NCI-H2196 (cell line): Measurements from ENCODE around the gene CGB5.
"Not testable (repeated sequence)": the region's sequence is repeated elsewhere in the genome, so short reads cannot be mapped to it uniquely, and the experiment has no call there.

Experiments used
- DNase-seq: peaks from one replicate; lab custom pipeline; 2025; ENCODE audit not compliant: unreplicated experiment; lab: John Stamatoyannopoulos, UW

The CGB5 gene

DNA sequence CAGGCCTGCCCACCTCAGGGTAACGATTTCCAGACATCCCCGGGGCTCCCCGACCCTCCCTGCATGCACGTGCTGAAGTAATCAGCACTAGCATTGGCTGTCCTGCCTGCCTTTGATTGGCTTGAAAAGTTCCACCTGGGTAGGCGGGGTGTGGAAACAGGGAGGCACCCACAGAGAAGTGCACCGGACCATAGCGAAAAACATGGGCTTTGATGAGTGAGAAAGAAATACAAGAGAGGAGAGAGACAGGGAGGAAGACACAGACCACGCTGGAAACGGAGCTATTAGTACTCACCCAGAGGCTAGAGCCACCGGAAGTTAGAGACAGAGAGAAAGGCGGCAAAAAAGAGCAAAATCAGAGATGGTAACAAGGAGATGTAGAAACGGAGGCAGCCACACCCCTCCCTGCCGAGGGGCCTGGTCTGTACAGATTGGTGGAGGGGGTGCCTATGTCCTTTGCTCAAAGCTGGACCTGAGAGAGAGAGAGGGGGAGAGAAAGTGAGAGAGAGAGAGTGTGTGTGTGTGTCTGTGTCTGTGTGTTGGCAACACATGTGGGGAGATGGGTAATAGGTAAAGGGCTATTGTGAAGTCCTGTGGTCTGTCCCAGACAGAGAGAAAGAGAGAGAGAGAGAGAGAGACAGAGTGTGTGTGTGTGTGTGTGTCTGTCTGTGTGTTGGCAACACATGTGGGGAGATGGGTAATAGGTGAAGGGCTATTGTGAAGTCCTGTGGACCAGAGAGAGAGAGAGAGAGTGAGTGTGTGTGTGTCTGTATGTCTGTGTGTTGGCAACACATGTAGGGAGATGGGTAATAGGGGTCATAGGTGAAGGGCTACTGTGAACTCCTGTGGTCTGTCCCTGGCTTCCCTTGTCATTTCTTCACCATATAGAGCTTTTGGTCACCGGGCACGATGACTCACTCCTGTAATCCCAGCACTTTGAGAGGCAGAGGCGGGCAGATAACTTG lies 22.4 kb upstream of the CGB5 start:
- no peak for DNase-seq

DNA sequence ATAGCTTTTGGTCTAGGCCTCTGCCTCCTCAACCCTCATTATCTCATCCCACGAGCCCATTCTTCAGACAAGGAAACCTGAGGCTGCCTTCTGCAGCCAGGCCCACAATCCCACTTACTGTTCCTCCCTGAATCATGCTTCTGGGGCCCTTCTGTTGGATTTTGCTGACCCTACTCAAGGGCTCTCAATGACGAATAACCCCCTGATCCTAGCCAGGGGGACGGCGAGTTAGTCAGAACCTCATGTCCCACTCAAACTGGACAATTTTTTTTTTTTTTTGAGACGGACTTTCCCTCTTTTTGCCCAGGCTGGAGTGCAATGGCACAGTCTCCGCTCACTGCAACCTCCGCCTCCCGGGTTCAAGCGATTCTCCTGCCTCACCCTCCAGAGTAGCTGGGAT lies 21.5 kb upstream of the CGB5 start:
- DNase-seq, result no peak

DNA sequence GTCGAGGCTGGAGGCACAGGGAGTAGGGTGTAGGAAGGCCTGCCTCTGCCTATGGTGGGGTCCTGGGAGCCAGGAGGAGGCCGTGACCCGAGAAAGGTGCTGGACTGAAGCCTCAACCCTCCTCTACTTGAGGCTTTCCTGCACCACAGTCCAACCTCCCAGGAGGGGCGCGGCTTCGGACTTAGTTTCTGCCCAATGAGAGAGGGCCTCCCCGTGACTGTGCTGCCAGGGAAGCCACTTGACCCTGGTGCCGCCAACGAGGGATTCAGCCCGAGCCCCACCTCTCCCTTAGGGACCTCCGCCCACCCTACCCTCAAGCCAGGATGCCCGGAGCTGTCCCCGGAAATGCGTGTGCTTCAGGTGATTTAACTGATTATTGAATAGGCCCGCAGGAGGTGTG lies 19.4 kb upstream of the CGB5 start, which contains the start of gene CGB3:
TSS of gene CGB3 (minus strand) at position 101 of the 400 bp plus-strand sequence. CDS start 362 bp downstream, outside the sequence.
- not testable (repeated sequence) for DNase-seq

DNA sequence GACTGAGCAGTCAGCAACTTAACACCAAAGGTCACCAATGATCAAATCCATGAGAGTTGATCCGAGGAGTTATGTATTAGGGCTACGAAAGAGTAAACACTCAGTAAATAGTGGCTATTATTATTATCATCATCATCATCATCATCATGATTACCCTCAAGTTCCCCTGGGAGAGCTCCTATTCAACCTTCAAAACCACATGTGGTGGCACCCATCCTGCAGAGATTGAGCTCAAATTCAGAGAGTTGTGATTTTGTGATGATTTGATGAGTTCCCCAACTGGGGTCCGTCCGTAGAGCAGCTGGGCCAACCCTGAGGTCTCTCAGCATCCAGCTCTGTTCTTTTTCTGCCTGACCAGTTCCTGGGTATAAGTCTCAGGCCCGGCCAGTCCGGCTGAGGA lies 18.6 kb upstream of the CGB5 start:
- DNase-seq, result not testable (repeated sequence)

DNA sequence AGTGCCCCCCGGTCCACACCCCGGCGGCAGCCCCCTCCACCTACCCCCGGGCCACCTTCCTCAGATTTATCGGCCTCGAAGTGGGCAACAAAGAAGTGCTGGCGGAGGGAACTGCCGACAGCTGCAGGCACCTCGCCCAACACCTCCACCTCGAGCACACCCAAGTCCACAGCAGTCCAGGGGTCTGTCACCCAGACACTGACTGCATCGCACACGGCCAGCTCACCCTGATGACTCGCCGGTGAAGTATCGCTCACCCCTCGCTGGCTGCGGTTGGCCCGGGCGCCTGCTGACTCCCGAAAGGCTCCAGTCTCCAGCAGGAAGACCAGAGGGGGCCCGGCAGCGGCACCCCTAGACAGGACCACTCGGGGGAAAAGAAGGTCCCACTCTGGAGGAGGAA lies 18.0 kb upstream of the CGB5 start:
- DNase-seq, result not testable (repeated sequence)

DNA sequence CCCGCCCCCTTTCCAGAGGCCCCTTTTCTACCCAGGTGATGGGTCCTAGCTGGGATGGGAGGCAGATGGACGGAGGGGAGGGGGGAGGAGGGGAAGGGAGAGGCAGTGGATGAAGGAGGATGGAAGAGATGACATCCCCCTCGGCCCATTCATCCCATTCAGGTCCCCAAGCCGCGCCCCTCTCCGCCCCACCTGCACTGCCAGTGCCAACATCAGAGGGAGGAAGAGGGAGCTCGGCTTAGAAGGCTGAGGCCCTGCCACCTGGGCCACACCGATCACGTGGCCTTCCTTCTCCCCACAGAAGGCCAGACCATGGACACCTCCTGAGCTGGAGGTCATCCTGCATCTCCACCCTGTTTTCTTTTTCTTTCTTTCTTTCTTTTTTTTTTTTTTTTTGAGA lies 15.0 kb upstream of the CGB5 start:
- DNase-seq, result not testable (repeated sequence)

DNA sequence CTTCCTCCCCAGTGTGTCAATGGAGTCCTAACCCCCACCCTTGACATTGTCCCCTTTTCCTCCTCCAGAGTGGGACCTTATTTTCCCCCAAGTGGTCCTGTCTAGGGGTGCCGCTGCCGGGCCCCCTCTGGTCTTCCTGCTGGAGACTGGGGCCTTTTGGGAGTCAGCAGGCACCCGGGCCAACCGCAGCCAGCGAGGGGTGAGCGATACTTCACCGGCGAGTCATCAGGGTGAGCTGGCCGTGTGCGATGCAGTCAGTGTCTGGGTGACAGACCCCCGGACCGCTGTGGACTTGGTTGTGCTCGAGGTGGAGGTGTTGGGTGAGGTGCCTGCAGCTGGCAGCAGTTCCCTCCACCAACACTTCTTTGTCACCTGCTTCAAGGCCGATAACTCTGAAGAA lies 13.9 kb upstream of the CGB5 start:
- DNase-seq, result not testable (repeated sequence)

DNA sequence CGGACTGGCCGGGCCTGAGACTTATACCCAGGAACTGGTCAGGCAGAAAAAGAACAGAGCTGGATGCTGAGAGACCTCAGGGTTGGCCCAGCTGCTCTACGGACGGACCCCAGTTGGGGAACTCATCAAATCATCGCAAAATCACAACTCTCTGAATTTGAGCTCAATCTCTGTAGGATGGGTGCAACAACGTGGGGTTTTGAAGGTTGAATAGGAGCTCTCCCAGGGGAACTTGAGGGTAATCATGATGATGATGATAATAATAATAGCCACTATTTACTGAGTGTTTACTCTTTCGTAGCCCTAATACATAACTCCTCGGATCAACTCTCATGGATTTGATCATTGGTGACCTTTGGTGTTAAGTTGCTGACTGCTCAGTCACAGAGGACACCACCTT lies 13.3 kb upstream of the CGB5 start:
- DNase-seq, result not testable (repeated sequence)

DNA sequence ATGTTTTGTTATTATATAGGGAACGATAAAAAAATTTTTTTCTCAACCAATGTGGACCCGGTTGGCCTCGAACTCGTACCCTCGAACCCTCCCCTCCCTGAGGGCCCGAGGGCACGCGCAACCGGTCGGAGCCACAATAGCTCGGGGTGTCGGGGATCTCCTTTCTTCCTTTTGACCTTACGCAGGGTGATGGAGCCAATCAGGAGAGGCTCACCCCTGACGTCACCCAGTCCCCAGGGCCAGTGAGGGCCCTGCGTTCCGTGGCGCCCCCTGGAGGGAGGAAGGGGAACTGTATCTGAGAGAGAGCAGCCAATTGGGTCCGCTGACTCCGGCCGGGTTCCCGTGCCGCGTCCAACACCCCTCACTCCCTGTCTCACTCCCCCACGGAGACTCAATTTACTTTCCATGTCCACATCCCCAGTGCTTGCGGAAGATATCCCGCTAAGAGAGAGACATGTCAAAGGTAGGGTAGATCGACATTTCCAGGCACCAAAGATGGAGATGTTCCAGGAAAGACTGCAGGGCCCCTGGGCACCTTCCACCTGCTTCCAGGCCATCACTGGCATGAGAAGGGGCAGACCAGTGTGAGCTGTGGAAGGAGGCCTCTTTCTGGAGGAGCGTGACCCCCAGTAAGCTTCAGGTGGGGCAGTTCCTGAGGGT lies 11.9 kb upstream of the CGB5 start, which contains the start of gene CGB2:
TSS of gene CGB2 (plus strand) at position 249 of the 660 bp plus-strand sequence. CDS start at position 455, 206 bp downstream.
- DNase-seq, result peak; percentile 3

DNA sequence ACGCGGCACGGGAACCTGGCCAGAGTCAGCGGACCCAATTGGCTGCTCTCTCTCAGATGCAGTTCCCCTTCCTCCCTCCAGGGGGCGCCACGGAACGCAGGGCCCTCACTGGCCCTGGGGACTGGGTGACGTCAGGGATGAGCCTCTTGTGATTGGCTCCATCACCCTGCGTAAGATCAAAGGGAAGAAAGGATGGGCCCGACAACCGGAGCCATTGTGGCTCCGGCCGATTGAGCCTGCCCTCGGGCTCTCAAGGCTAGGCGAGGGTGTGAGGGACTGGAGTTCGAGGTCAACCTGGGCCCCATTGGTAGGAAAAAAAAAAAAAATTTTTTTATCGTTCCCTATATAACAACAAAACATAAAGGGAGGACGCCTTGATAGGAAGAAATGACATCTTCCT lies 6.8 kb upstream of the CGB5 start, which contains the start of gene CGB1:
TSS of gene CGB1 (minus strand) at position 81 of the 400 bp plus-strand sequence. CDS start 184 bp downstream, outside the sequence.
- peak; percentile 18 for DNase-seq

DNA sequence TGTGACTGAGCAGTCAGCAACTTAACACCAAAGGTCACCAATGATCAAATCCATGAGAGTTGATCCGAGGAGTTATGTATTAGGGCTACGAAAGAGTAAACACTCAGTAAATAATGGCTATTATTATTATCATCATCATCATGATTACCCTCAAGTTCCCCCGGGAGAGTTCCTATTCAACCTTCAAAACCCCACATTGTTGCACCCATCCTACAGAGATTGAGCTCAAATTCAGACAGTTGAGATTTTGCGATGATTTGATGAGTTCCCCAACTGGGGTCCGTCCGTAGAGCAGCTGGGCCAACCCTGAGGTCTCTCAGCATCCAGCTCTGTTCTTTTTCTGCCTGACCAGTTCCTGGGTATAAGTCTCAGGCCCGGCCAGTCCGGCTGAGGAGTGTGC lies 5.5 kb upstream of the CGB5 start:
- not testable (repeated sequence) for DNase-seq

DNA sequence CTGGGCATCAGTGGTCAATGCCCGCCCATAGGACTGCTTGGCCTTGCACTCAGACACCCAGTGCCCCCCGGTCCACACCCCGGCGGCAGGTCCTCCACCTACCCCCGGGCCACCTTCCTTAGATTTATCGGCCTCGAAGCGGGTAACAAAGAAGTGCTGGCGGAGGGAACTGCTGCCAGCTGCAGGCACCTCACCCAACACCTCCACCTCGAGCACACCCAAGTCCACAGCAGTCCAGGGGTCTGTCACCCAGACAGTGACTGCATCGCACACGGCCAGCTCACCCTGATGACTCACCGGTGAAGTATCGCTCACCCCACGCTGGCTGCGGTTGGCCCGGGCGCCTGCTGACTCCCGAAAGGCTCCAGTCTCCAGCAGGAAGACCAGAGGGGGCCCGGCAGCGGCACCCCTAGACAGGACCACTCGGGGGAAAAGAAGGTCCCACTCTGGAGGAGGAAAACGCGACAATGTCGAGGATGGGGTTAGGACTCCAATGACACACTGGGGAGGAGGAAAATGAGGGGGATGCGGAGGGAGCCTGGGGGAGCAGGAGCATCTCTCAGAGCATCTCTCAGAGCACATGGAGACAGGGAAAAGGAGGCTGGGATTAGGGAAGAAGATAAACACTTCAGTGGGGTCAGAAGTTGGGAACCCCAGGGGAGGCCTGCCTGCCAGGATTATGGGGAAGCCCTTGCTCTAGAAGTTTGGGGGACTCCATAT lies 4.9 kb upstream of the CGB5 start:
- not testable (repeated sequence) for DNase-seq

DNA sequence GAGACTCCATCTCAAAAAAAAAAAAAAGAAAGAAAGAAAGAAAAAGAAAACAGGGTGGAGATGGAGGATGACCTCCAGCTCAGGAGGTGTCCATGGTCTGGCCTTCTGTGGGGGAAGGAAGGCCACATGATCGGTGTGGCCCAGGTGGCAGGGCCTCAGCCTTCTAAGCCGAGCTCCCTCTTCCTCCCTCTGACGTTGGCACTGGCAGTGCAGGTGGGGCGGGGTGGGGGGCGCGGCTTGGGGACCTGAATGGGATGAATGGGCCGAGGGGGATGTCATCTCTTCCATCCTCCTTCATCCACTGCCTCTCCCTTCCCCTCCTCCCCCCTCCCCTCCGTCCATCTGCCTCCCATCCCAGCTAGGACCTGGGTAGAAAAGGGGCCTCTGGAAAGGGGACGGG lies 3.9 kb upstream of the CGB5 start:
- DNase-seq, result not testable (repeated sequence)

DNA sequence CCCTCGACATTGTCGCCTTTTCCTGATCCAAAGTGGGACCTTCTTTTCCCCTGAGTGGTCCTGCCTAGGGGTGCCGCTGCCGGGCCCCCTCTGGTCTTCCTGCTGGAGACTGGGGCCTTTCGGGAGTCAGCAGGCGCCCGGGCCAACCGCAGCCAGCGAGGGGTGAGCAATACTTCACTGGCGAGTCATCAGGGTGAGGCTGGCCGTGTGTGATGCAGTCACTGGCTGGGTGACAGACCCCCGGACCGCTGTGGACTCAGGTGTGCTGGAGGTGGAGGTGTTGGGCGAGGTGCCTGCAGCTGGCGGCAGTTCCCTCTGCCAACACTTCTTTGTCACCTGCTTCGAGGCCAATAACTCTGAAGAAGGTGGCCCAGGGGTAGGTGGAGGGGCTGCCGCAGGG lies 1.5 kb upstream of the CGB5 start:
- DNase-seq, result no peak

DNA sequence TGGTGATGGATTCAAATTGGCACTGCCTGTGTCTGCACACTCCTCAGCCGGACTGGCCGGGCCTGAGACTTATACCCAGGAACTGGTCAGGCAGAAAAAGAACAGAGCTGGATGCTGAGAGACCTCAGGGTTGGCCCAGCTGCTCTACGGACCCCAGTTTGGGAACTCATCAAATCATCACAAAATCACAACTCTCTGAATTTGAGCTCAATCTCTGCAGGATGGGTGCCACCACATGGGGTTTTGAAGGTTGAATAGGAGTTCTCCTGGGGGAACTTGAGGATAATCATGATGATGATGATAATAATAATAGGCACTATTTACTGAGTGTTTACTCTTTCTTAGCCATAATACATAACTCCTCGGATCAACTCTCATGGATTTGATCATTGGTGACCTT lies 982 bp upstream of the CGB5 start:
- not testable (repeated sequence) for DNase-seq

DNA sequence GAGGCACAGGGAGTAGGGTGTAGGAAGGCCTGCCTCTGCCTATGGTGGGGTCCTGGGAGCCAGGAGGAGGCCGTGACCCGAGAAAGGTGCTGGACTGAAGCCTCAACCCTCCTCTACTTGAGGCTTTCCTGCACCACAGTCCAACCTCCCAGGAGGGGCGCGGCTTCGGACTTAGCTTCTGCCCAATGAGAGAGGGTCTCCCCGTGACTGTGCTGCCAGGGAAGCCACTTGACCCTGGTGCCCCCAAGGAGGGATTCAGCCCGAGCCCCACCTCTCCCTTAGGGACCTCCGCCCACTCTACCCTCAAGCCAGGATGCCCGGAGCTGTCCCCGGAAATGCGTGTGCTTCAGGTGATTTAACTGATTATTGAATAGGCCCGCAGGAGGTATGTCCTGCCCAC lies 5.4 kb downstream of the CGB5 start, which contains the start of gene CGB8:
TSS of gene CGB8 (minus strand) at position 101 of the 400 bp plus-strand sequence. CDS start 372 bp downstream, outside the sequence.
- not testable (repeated sequence) for DNase-seq

DNA sequence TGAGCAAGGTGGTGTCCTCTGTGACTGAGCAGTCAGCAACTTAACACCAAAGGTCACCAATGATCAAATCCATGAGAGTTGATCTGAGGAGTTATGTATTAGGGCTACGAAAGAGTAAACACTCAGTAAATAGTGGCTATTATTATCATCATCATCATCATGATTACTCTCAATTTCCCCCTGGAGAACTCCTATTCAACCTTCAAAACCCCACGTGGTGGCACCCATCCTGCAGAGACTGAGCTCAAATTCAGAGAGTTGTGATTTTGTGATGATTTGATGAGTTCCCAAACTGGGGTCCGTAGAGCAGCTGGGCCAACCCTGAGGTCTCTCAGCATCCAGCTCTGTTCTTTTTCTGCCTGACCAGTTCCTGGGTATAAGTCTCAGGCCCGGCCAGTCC lies 6.2 kb downstream of the CGB5 start:
- not testable (repeated sequence) for DNase-seq

DNA sequence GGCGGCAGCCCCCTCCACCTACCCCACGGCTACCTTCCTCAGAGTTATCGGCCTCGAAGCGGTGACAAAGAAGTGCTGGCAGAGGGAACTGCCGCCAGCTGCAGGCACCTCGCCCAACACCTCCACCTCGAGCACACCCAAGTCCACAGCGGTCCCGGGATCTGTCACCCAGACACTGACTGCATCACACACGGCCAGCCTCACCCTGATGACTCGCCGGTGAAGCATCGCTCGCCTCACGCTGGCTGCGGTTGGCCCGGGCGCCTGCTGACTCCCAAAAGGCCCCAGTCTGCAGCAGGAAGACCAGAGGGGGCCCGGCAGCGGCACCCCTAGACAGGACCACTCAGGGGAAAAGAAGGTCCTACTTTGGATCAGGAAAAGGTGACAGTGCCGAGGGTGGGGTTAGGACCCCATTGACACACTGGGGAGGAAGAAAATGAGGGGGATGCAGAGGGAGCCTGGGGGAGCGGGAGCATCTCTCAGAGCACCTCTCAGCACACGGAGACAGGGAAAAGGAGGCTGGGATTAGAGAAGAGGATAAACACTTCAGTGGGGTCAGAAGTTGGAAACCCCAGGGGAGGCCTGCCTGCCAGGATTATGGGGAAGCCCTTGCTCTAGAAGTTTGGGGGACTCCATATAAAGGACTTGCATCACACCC lies 6.9 kb downstream of the CGB5 start:
- not testable (repeated sequence) for DNase-seq

DNA sequence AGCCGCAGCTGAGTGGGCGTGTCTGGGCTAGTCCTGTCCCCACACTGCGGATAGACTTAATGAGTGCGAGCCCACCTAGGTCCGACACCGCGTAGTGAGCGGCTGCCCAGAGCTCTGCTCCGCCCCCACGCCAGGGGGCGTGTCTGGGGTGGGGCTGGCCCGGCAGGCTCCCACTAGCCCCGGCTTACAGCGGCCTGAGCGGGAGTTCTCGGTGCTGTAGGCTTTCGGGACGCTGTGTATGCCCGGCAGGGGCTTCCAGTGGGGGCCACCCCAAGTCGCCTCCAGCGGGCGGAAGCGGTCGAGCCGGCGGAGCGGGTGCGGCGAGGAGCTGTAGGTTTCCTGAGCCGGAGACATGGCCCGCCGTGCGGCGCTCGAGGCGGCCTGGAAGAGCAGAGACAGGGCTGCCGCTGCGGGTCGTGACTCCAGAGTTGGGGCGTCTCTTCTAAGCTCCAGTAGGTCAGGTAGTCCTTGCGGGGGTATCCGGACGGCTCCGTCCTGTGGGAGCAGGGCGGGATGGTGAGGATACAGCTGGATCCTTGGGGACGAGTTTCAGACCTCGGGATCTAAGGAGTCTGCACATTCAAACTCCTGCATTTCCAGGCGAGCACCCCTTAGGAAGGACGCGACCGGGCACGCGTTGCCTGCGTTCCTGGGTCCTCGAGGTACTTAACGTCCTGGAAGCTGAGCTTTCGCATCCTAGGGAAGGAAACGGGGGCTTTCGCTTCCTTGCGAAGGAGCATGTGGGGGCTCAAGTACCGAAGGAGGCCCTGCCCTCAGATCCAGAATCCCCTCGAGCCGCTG lies 12.7 kb downstream of the CGB5 start:
- DNase-seq, result peak; percentile 59
